Measurements from ENCODE around the gene PRG2. TPM values are rescaled to one million over a fixed set of nuclear protein-coding genes. Genes with fewer than 3 reads are reported as not detected.

The PRG2 gene
- total and polyA plus RNA-seq, 2 donors (not counting 1 experiment from before 2014, with no cell fraction given): 0.07 TPM; not detected in 1

- TF ChIP-seq, protein P1, sequence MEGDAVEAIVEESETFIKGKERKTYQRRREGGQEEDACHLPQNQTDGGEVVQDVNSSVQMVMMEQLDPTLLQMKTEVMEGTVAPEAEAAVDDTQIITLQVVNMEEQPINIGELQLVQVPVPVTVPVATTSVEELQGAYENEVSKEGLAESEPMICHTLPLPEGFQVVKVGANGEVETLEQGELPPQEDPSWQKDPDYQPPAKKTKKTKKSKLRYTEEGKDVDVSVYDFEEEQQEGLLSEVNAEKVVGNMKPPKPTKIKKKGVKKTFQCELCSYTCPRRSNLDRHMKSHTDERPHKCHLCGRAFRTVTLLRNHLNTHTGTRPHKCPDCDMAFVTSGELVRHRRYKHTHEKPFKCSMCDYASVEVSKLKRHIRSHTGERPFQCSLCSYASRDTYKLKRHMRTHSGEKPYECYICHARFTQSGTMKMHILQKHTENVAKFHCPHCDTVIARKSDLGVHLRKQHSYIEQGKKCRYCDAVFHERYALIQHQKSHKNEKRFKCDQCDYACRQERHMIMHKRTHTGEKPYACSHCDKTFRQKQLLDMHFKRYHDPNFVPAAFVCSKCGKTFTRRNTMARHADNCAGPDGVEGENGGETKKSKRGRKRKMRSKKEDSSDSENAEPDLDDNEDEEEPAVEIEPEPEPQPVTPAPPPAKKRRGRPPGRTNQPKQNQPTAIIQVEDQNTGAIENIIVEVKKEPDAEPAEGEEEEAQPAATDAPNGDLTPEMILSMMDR (IDR thresholded peaks at IDR 0.05): no peak
- TF ChIP-seq EZH2 (IDR thresholded peaks at IDR 0.05; ENCODE audit: borderline replicate concordance, insufficient read depth, low read depth, low read length, poor library complexity, severe bottlenecking): no peak
- ChIA-PET CTCF (no interaction called here), POLR2A (no interaction called here)
- Histone ChIP-seq H3K9me3 (ENCODE audit: control extremely low read depth in 1 of 3, control insufficient read depth in 2 of 3, insufficient read depth in 1 of 3, low read length in 2 of 3) (no peaks in the 10 kb centered on the region), H3K9ac (ENCODE audit: low read length) (no peak overlapping the region), H3K27me3 (replicated peaks in 1 of 4; ENCODE audit: control extremely low read depth in 1 of 4, control insufficient read depth in 3 of 4, insufficient read depth in 4 of 4, low read length in 3 of 4) (no peaks in the 10 kb centered on the region), H4K20me1 (ENCODE audit: control insufficient read depth, insufficient read depth, low read length, poor library complexity, severe bottlenecking) (no peaks in the 10 kb centered on the region), H3K4me1 (ENCODE audit: control insufficient read depth in 2 of 2, insufficient read depth in 2 of 2, low read length in 2 of 2) (no peaks in the 10 kb centered on the region), H3K36me3 (replicated peaks in 1 of 2; ENCODE audit: control extremely low read depth in 1 of 2, control insufficient read depth in 1 of 2, extremely low read depth in 1 of 2, insufficient read depth in 2 of 2, low read length in 1 of 2) (peaks cover 0 to 27% of the 10 kb centered on the region in 2 experiments), H2AFZ (ENCODE audit: insufficient read depth, low read depth, low read length, poor library complexity, severe bottlenecking) (no peak overlapping the region), H3K27ac (ENCODE audit: low read length in 2 of 2) (no peak overlapping the region), H3K79me2 (ENCODE audit: control insufficient read depth, insufficient read depth, low read length) (peaks cover 4% of the 10 kb centered on the region), H3K4me2 (replicated peaks; ENCODE audit: low read depth, low read length, poor library complexity, severe bottlenecking) (no peak overlapping the region), H3K4me3 (ENCODE audit: control extremely low read depth in 1 of 5, extremely low read depth in 1 of 5, insufficient read depth in 1 of 5, low read depth in 2 of 5, low read length in 4 of 5) (no peak overlapping the region)
- Mint-ChIP-seq H3K4me1 (no peaks in the 10 kb centered on the region), H3K4me3 (no peak overlapping the region), H3K9me3 (ENCODE audit: insufficient read depth) (no peaks in the 10 kb centered on the region), H3K27me3 (no peaks in the 10 kb centered on the region), H3K27ac (no peak overlapping the region)
- ATAC-seq (ENCODE audit: low read depth) (no peak), DNase-seq (no peak)
- intact Hi-C loops (cut with micrococcal nuclease): no loop called here
- WGBS (ENCODE audit: insufficient coverage): 93% methylated on average over 5 of the region's 11 CpGs
Observed at GRCh38 chr11:57414612-57415212, 24.3 kb upstream of the PRG2 start.

GRCh38 chr11:57413681-57414080, 23.2 kb upstream of the PRG2 start:
- Histone ChIP-seq H3K4me3 (ENCODE audit: control extremely low read depth in 1 of 5, extremely low read depth in 1 of 5, insufficient read depth in 1 of 5, low read depth in 2 of 5, low read length in 4 of 5) (no peak overlapping the region), H3K27ac (ENCODE audit: low read length in 2 of 2) (no peak overlapping the region), H3K27me3 (replicated peaks in 1 of 4; ENCODE audit: control extremely low read depth in 1 of 4, control insufficient read depth in 3 of 4, insufficient read depth in 4 of 4, low read length in 3 of 4) (no peaks in the 10 kb centered on the region), H4K20me1 (ENCODE audit: control insufficient read depth, insufficient read depth, low read length, poor library complexity, severe bottlenecking) (no peaks in the 10 kb centered on the region), H3K36me3 (replicated peaks in 1 of 2; ENCODE audit: control extremely low read depth in 1 of 2, control insufficient read depth in 1 of 2, extremely low read depth in 1 of 2, insufficient read depth in 2 of 2, low read length in 1 of 2) (peaks cover 0 to 25% of the 10 kb centered on the region in 2 experiments), H3K9ac (ENCODE audit: low read length) (no peak overlapping the region), H3K9me3 (ENCODE audit: control extremely low read depth in 1 of 3, control insufficient read depth in 2 of 3, insufficient read depth in 1 of 3, low read length in 2 of 3) (no peaks in the 10 kb centered on the region), H3K4me1 (ENCODE audit: control insufficient read depth in 2 of 2, insufficient read depth in 2 of 2, low read length in 2 of 2) (no peaks in the 10 kb centered on the region), H3K79me2 (ENCODE audit: control insufficient read depth, insufficient read depth, low read length) (peaks cover 4% of the 10 kb centered on the region), H3K4me2 (replicated peaks; ENCODE audit: low read depth, low read length, poor library complexity, severe bottlenecking) (no peak overlapping the region), H2AFZ (ENCODE audit: insufficient read depth, low read depth, low read length, poor library complexity, severe bottlenecking) (no peak overlapping the region)
- Mint-ChIP-seq H3K27me3 (no peaks in the 10 kb centered on the region), H3K27ac (no peak overlapping the region), H3K4me1 (no peaks in the 10 kb centered on the region), H3K4me3 (no peak overlapping the region), H3K9me3 (ENCODE audit: insufficient read depth) (no peaks in the 10 kb centered on the region)
- intact Hi-C loops (cut with micrococcal nuclease): no loop called here
- POLR2A ChIA-PET: no interaction called here
- TF ChIP-seq, protein P1 (IDR thresholded peaks at IDR 0.05): no peak
- no peak for TF ChIP-seq EZH2 (IDR thresholded peaks at IDR 0.05; ENCODE audit: borderline replicate concordance, insufficient read depth, low read depth, low read length, poor library complexity, severe bottlenecking)
- DNase-seq: no peak
- 95% methylated on average over 4 of the region's 4 CpGs for WGBS (ENCODE audit: insufficient coverage)
- CTCF ChIA-PET: no interaction called here
- no peak for ATAC-seq (ENCODE audit: low read depth)

All from B cell (primary cell).